HG03521 (cell line): ENCODE results near the gene ABCA2.
A peak's percentile ranks its signal among the peaks of the same experiment; 100 is the strongest.

Source experiments
- ATAC-seq: cut with Tn5 transposase; IDR thresholded peaks from one replicate; pipeline ENCODE4 v1.9.1; 2021; ENCODE audit warnings: mild to moderate bottlenecking, moderate library complexity; ENCODE audit not compliant: unreplicated experiment

The ABCA2 gene

GRCh38 chr9:137030538-137031527, 2.8 kb upstream of the ABCA2 start:
- ATAC-seq: no peak

GRCh38 chr9:137030006-137030405, 2.0 kb upstream of the ABCA2 start:
- no peak for ATAC-seq

- ATAC-seq: no peak
These were observed 1.3 kb upstream of the ABCA2 start for GRCh38 chr9:137029058-137029936.

- peak; percentile 48 for ATAC-seq
These were observed 423 bp upstream of the ABCA2 start for GRCh38 chr9:137028263-137029057.

- no peak for ATAC-seq
These were observed 1.2 kb downstream of the ABCA2 start for GRCh38 chr9:137026828-137027227.

GRCh38 chr9:137026384-137026783, 1.7 kb downstream of the ABCA2 start:
- ATAC-seq: no peak

GRCh38 chr9:137025517-137025966, 2.5 kb downstream of the ABCA2 start:
- ATAC-seq: no peak

- ATAC-seq: no peak
These were observed 4.5 kb downstream of the ABCA2 start for GRCh38 chr9:137023583-137023991.

- no peak for ATAC-seq
These were observed 4.9 kb downstream of the ABCA2 start for GRCh38 chr9:137023157-137023556.

- ATAC-seq: no peak
These were observed 5.4 kb downstream of the ABCA2 start for GRCh38 chr9:137022662-137023008.

- no peak for ATAC-seq
These were observed 5.9 kb downstream of the ABCA2 start for GRCh38 chr9:137021979-137022661.

- ATAC-seq: no peak
These were observed 6.5 kb downstream of the ABCA2 start for GRCh38 chr9:137021568-137021978.

- no peak for ATAC-seq
These were observed 7.1 kb downstream of the ABCA2 start for GRCh38 chr9:137020771-137021567.

GRCh38 chr9:137019891-137020683, 8.0 kb downstream of the ABCA2 start:
- no peak for ATAC-seq

- no peak for ATAC-seq
These were observed 9.1 kb downstream of the ABCA2 start for GRCh38 chr9:137018761-137019559.

GRCh38 chr9:137017791-137018497, 10.1 kb downstream of the ABCA2 start:
- ATAC-seq: no peak

- ATAC-seq: no peak
These were observed 11.0 kb downstream of the ABCA2 start for GRCh38 chr9:137017071-137017470.
